NCI-H128 (cell line): ENCODE measurements around the gene CEP295NL.
"Not testable (repeated sequence)": the region's sequence is repeated elsewhere in the genome, so short reads cannot be mapped to it uniquely, and the experiment has no call there.

Source experiments
- DNase-seq: peaks from one replicate; lab custom pipeline; 2025; ENCODE audit not compliant: unreplicated experiment; lab: John Stamatoyannopoulos, UW

The CEP295NL gene

GRCh38 chr17:78873519-78874340 lies 29.3 kb downstream of the CEP295NL start:
- no peak for DNase-seq

GRCh38 chr17:78872486-78872885 lies 30.5 kb downstream of the CEP295NL start:
- DNase-seq, result no peak

- DNase-seq, result no peak
Measured at GRCh38 chr17:78870621-78871020, 32.4 kb downstream of the CEP295NL start.

- no peak for DNase-seq
Measured at GRCh38 chr17:78868391-78868790, 34.6 kb downstream of the CEP295NL start.

- not testable (repeated sequence) for DNase-seq
Measured at GRCh38 chr17:78867046-78867445, 36.0 kb downstream of the CEP295NL start.

GRCh38 chr17:78865682-78866390 lies 37.2 kb downstream of the CEP295NL start:
- no peak for DNase-seq

GRCh38 chr17:78864117-78864516 lies 38.9 kb downstream of the CEP295NL start:
- DNase-seq, result no peak

GRCh38 chr17:78862073-78863023 lies 40.7 kb downstream of the CEP295NL start:
- no peak for DNase-seq

- DNase-seq, result no peak
Measured at GRCh38 chr17:78861229-78861628, 41.8 kb downstream of the CEP295NL start.

GRCh38 chr17:78859051-78859450 lies 44.0 kb downstream of the CEP295NL start:
- DNase-seq, result no peak

GRCh38 chr17:78857266-78857665 lies 45.7 kb downstream of the CEP295NL start:
- no peak for DNase-seq

- no peak for DNase-seq
Measured at GRCh38 chr17:78855561-78856165, 47.3 kb downstream of the CEP295NL start.

- DNase-seq, result no peak
Measured at GRCh38 chr17:78854508-78854907, 48.5 kb downstream of the CEP295NL start.

GRCh38 chr17:78853926-78854394 lies 49.0 kb downstream of the CEP295NL start:
- DNase-seq, result no peak

GRCh38 chr17:78852709-78853121 lies 50.3 kb downstream of the CEP295NL start:
- DNase-seq, result no peak

- DNase-seq, result no peak
Measured at GRCh38 chr17:78849026-78849425, 54.0 kb downstream of the CEP295NL start.

GRCh38 chr17:78847052-78847451 lies 55.9 kb downstream of the CEP295NL start:
- DNase-seq, result no peak

GRCh38 chr17:78844301-78845005 lies 58.5 kb downstream of the CEP295NL start:
- no peak for DNase-seq

GRCh38 chr17:78842881-78843565 lies 60.0 kb downstream of the CEP295NL start:
- DNase-seq, result no peak
